Gastrocnemius medialis (tissue), 4 donors: Measurements from ENCODE around the gene CD101. TPM values are rescaled to one million over a fixed set of nuclear protein-coding genes. Genes with fewer than 3 reads are reported as not detected.

ENCODE experiments used
- ATAC-seq, 2 donors: fragments of 150-250 bp; one replicate each; pipeline ENCODE4 v1.9.1; 2016
- DNase-seq, 2 donors: peaks; one replicate each; pipeline ENCODE4 v3.0.0-alpha.2; 2019
- H3K27ac ChIP-seq, 4 donors: fragments of 200-600 bp; sonication (generic); 1 replicate in 1 of 4; 2 replicates in 3 of 4; pipeline ENCODE4 v1.5.1; 2016 to 2018; ENCODE audit warnings: mild to moderate bottlenecking in 2 of 4, moderate library complexity in 1 of 4
- H3K27me3 ChIP-seq, 3 donors: fragments of 200-600 bp; sonication (generic) in 2 of 3; 1 replicate in 1 of 3; 2 replicates in 2 of 3; pipeline versions ENCODE4 v1.5.1 to v1.6.0; 2016 to 2019; ENCODE audit warnings: mild to moderate bottlenecking in 1 of 3, moderate library complexity in 1 of 3
- H3K36me3 ChIP-seq, 2 donors: fragments of 200-600 bp; sonication (generic) in 1 of 2; one replicate each; pipeline ENCODE4 v1.5.1; 2017 to 2018
- H3K4me1 ChIP-seq, 2 donors: fragments of 200-600 bp; sonication (generic) in 1 of 2; one replicate each; pipeline ENCODE4 v1.5.1; 2016 to 2017; ENCODE audit warnings: mild to moderate bottlenecking in 2 of 2
- H3K4me3 ChIP-seq, 4 donors: fragments of 200-600 bp; sonication (generic) in 3 of 4; 1 replicate in 1 of 4; 2 replicates in 3 of 4; pipeline ENCODE4 v1.5.1; 2016 to 2019; ENCODE audit warnings: mild to moderate bottlenecking in 2 of 4
- H3K9me3 ChIP-seq, 3 donors: fragments of 200-600 bp; sonication (generic) in 2 of 3; 1 replicate in 1 of 3; 2 replicates in 2 of 3; pipeline ENCODE4 v1.5.1; 2016 to 2019
- CTCF ChIP-seq, 5 experiments: fragments of 450-650 bp in 3 of 5; fragments of 200-600 bp in 2 of 5; sonication (generic) in 2 of 5; IDR thresholded peaks in 4 of 5; conservative IDR thresholded peaks in 1 of 5; 1 replicate in 4 of 5; 2 replicates in 1 of 5; pipeline ENCODE4 v1.5.1; 2016 to 2019; ENCODE audit warnings: antibody characterized with exemption in 5 of 5, mild to moderate bottlenecking in 3 of 5, moderate library complexity in 3 of 5
- POLR2A ChIP-seq, 2 donors: fragments of 450-650 bp; IDR thresholded peaks; one replicate each; pipeline ENCODE4 v1.6.1; 2017; ENCODE audit warnings: antibody characterized with exemption in 2 of 2, mild to moderate bottlenecking in 2 of 2, moderate library complexity in 2 of 2
- in situ Hi-C, 4 donors: fragments of 200-750 bp; cut with MboI; loops; one replicate each; pipeline versions ENCODE4 v1.15.0 to v1.8.0; 2017; ENCODE audit warnings: low sequenced_read_pairs in 4 of 4
- intact Hi-C: fragments of 100-400 bp; cut with DNase I; formaldehyde crosslinking; loops from one replicate; pipeline ENCODE4 v1.15.1; 2023; ENCODE audit warnings: low total_unique reads
- total RNA-seq, 4 donors: library from RNA; depleted of rRNA; stranded (reverse); fragments of >200 nt; gene quantifications; one replicate each; pipeline versions ENCODE4 v1.1.0 to v1.2.3, GENCODE V29; 2016

Gene CD101
- total RNA-seq, 4 donors from 2014 or later = 0.10 TPM; not detected in 3

- intact Hi-C loops = no loop called here
These were observed 17.9 kb upstream of the CD101 start for GRCh38 chr1:116983678-116984077.

GRCh38 chr1:116984406-116985160 lies 17.0 kb upstream of the CD101 start:
- no peaks in the 10 kb centered on the region for H3K9me3 ChIP-seq
- no peak overlapping the region for H3K27ac ChIP-seq
- TF ChIP-seq POLR2A (IDR thresholded peaks at IDR 0.05) (no peak), CTCF (IDR thresholded peaks at IDR 0.05 in 4 of 5, conservative IDR thresholded peaks at IDR 0.05 in 1 of 5) (no peak)
- in situ Hi-C loops (no loop called here), intact Hi-C loops (no loop called here)
- H3K27me3 ChIP-seq = no peaks in the 10 kb centered on the region
- H3K4me1 ChIP-seq = no peaks in the 10 kb centered on the region
- ATAC-seq (peak in 1 of 2 donors; percentile 47), DNase-seq (no peak)
- no peaks in the 10 kb centered on the region for H3K36me3 ChIP-seq
- H3K4me3 ChIP-seq = no peak overlapping the region

More at GRCh38 chr1:116983678-116984077, 17.9 kb upstream of the CD101 start:
- Histone ChIP-seq H3K27me3 (no peaks in the 10 kb centered on the region), H3K27ac (no peak overlapping the region), H3K4me3 (no peak overlapping the region), H3K4me1 (no peaks in the 10 kb centered on the region), H3K36me3 (no peaks in the 10 kb centered on the region), H3K9me3 (no peaks in the 10 kb centered on the region)
- DNase-seq (no peak), ATAC-seq (no peak)
- TF ChIP-seq CTCF (IDR thresholded peaks at IDR 0.05 in 4 of 5, conservative IDR thresholded peaks at IDR 0.05 in 1 of 5) = no peak
- no peak for TF ChIP-seq POLR2A (IDR thresholded peaks at IDR 0.05)
- in situ Hi-C loops = no loop called here

DNA sequence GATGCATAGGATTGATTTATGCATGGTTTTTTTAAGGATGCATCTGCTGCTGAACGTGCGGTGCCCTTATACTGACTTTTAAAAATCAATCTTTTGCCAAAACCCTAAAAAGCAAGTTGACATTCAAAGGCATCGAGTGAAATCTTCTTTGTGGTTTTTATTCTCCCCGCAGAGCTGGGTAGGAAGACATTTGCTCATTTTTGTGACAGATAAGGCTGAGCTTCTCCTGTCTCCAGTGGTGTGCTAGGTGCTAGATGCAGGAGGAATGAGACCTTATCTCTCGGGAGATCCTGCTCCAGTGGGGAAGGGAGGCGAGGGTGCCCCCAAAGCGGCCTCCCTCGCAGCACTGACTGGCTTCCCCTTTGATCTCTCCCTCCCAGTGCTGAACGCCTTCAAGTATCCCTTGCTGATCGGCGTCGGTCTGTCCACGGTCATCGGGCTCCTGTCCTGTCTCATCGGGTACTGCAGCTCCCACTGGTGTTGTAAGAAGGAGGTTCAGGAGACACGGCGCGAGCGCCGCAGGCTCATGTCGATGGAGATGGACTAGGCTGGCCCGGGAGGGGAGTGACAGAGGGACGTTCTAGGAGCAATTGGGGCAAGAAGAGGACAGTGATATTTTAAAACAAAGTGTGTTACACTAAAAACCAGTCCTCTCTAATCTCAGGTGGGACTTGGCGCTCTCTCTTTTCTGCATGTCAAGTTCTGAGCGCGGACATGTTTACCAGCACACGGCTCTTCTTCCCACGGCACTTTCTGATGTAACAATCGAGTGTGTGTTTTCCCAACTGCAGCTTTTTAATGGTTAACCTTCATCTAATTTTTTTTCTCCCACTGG lies 14.9 kb upstream of the CD101 start:
- Histone ChIP-seq H3K27ac (no peak overlapping the region), H3K4me3 (no peak overlapping the region), H3K4me1 (no peaks in the 10 kb centered on the region), H3K27me3 (no peaks in the 10 kb centered on the region), H3K9me3 (no peaks in the 10 kb centered on the region), H3K36me3 (no peaks in the 10 kb centered on the region)
- ATAC-seq = no peak
- DNase-seq = no peak
- in situ Hi-C loops (no loop called here), intact Hi-C loops (no loop called here)
- TF ChIP-seq CTCF (IDR thresholded peaks at IDR 0.05 in 4 of 5, conservative IDR thresholded peaks at IDR 0.05 in 1 of 5) = no peak
- no peak for TF ChIP-seq POLR2A (IDR thresholded peaks at IDR 0.05)

DNA sequence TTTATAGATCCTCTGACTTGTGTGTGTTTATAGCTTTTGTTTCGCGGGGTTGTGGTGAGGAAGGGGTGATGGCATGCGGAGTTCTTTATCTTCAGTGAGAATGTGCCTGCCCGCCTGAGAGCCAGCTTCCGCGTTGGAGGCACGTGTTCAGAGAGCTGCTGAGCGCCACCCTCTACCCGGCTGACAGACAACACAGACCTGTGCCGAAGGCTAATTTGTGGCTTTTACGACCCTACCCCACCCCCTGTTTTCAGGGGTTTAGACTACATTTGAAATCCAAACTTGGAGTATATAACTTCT lies 14.4 kb upstream of the CD101 start:
- H3K9me3 ChIP-seq = no peaks in the 10 kb centered on the region
- ATAC-seq (no peak), DNase-seq (no peak)
- TF ChIP-seq POLR2A (IDR thresholded peaks at IDR 0.05) = no peak
- TF ChIP-seq CTCF (IDR thresholded peaks at IDR 0.05 in 4 of 5, conservative IDR thresholded peaks at IDR 0.05 in 1 of 5) = no peak
- no peak overlapping the region for H3K27ac ChIP-seq
- H3K4me1 ChIP-seq = no peaks in the 10 kb centered on the region
- in situ Hi-C loops = no loop called here
- H3K36me3 ChIP-seq = no peaks in the 10 kb centered on the region
- intact Hi-C loops = no loop called here
- no peaks in the 10 kb centered on the region for H3K27me3 ChIP-seq
- H3K4me3 ChIP-seq = no peak overlapping the region
